ENCODE results near the gene BMP6.
A peak's percentile ranks its signal among the peaks of the same experiment; 100 is the strongest.

BMP6 gene

GRCh38 chr6:7696061-7696460 is 29.8 kb upstream of the BMP6 start:
- no peak for DNase-seq (ENCODE audit: extremely low read depth, low read depth)
- TF ChIP-seq CTCF (IDR thresholded peaks at IDR 0.05; ENCODE audit: low read depth, low read length, missing control alignments): no peak

GRCh38 chr6:7697432-7697819 is 28.5 kb upstream of the BMP6 start:
- H3K4me3 ChIP-seq (replicated peaks; ENCODE audit: low read depth, low read length): no peak overlapping the region

More at GRCh38 chr6:7696061-7696460, 29.8 kb upstream of the BMP6 start:
- H3K4me3 ChIP-seq (replicated peaks; ENCODE audit: low read depth, low read length): no peak overlapping the region

GRCh38 chr6:7697820-7698623 is 27.9 kb upstream of the BMP6 start:
- 0 out of 2 replicates have a peak overlapping the region, but pooled peaks have one; percentile 5 for H3K4me3 ChIP-seq (replicated peaks; ENCODE audit: low read depth, low read length)
- DNase-seq (ENCODE audit: extremely low read depth, low read depth): peak; percentile 42
- no peak for TF ChIP-seq CTCF (IDR thresholded peaks at IDR 0.05; ENCODE audit: low read depth, low read length, missing control alignments)

More at GRCh38 chr6:7697432-7697819, 28.5 kb upstream of the BMP6 start:
- TF ChIP-seq CTCF (IDR thresholded peaks at IDR 0.05; ENCODE audit: low read depth, low read length, missing control alignments): no peak
- DNase-seq (ENCODE audit: extremely low read depth, low read depth): no peak

GRCh38 chr6:7701212-7701834 is 24.6 kb upstream of the BMP6 start:
- DNase-seq (ENCODE audit: extremely low read depth, low read depth): no peak
- H3K4me3 ChIP-seq (replicated peaks; ENCODE audit: low read depth, low read length): no peak overlapping the region
- no peak for TF ChIP-seq CTCF (IDR thresholded peaks at IDR 0.05; ENCODE audit: low read depth, low read length, missing control alignments)

- H3K4me3 ChIP-seq (replicated peaks; ENCODE audit: low read depth, low read length): no peak overlapping the region
- no peak for DNase-seq (ENCODE audit: extremely low read depth, low read depth)
- TF ChIP-seq CTCF (IDR thresholded peaks at IDR 0.05; ENCODE audit: low read depth, low read length, missing control alignments): no peak
These were observed 22.7 kb upstream of the BMP6 start for GRCh38 chr6:7703148-7703680.

GRCh38 chr6:7705483-7705882 is 20.4 kb upstream of the BMP6 start:
- no peak for DNase-seq (ENCODE audit: extremely low read depth, low read depth)
- no peak for TF ChIP-seq CTCF (IDR thresholded peaks at IDR 0.05; ENCODE audit: low read depth, low read length, missing control alignments)

More at GRCh38 chr6:7705483-7705882, 20.4 kb upstream of the BMP6 start:
- H3K4me3 ChIP-seq (replicated peaks; ENCODE audit: low read depth, low read length): no peak overlapping the region
